ENCODE results near the gene TRAPPC8.
A peak's percentile ranks its signal among the peaks of the same experiment; 100 is the strongest.
"Not testable (repeated sequence)": the region's sequence is repeated elsewhere in the genome, so short reads cannot be mapped to it uniquely, and the experiment has no call there.

Gene TRAPPC8, protein sequence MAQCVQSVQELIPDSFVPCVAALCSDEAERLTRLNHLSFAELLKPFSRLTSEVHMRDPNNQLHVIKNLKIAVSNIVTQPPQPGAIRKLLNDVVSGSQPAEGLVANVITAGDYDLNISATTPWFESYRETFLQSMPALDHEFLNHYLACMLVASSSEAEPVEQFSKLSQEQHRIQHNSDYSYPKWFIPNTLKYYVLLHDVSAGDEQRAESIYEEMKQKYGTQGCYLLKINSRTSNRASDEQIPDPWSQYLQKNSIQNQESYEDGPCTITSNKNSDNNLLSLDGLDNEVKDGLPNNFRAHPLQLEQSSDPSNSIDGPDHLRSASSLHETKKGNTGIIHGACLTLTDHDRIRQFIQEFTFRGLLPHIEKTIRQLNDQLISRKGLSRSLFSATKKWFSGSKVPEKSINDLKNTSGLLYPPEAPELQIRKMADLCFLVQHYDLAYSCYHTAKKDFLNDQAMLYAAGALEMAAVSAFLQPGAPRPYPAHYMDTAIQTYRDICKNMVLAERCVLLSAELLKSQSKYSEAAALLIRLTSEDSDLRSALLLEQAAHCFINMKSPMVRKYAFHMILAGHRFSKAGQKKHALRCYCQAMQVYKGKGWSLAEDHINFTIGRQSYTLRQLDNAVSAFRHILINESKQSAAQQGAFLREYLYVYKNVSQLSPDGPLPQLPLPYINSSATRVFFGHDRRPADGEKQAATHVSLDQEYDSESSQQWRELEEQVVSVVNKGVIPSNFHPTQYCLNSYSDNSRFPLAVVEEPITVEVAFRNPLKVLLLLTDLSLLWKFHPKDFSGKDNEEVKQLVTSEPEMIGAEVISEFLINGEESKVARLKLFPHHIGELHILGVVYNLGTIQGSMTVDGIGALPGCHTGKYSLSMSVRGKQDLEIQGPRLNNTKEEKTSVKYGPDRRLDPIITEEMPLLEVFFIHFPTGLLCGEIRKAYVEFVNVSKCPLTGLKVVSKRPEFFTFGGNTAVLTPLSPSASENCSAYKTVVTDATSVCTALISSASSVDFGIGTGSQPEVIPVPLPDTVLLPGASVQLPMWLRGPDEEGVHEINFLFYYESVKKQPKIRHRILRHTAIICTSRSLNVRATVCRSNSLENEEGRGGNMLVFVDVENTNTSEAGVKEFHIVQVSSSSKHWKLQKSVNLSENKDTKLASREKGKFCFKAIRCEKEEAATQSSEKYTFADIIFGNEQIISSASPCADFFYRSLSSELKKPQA (N-terminal part only)

DNA sequence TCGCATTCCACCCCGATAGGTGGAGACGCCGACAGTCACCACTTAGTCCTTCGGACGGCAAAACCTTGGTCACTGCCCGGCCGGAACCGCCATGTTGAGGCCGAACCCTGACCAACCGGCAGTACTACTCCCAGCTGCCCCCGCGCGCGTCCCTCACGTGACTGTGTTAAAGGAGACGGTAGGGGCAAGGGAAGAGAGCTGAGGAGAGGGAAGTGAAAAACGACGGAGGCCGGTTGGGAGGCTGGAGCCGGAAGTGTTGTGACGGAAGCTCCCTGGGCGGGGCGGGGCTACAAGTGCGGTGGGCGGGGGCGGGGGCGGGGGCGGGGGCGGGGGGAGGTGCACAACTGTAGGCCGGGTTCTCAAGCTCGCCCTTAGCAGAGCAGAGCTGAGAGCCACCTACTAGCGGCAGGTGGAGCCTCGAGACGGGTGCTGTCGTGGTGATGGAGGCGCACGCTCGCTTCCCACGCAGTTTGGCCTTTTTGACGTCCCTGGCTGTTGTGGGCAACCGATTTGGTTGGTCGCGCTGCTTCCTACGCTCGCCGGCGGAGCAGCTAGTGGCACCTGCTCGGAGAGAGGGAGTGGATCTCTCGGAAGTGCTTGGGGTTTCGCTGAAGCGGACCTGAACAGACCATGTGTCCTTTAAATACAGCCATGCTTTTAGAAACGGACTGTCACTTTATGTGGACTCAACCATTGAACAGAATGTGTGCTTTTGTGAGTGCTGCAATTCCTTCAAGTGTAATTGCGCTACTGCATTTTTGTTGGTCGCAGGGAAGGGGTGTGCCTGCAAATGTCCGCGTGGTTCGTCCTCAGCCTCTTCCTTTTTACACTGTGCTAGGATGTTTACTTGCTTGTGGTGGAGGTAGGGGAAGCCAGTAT is at the start of gene TRAPPC8:
TSS of gene TRAPPC8 (minus strand) at position 130 of the 879 bp plus-strand sequence. CDS start 364 bp downstream, outside the sequence.
- DNase-seq = peak; percentile 100

DNA sequence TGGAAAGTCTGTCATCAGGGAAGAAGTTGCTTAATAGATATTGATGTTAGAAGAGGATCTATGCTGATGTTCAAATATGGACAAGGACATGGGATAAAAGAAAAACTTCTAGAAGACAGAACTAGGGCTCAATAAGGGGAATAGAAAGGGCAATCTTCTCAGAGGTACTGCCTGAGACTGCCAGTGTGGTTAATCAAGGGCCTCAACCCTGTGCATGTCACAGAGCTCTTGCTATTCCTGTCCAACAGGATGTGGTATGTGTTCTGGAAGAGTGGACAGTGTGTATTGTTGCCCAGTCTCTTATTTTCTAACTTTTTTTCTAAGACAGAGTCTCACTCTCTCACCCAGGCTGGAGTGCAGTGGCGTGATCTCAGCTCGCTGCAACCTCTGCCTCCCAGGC is 47.9 kb upstream of the TRAPPC8 start:
- DNase-seq = no peak

DNA sequence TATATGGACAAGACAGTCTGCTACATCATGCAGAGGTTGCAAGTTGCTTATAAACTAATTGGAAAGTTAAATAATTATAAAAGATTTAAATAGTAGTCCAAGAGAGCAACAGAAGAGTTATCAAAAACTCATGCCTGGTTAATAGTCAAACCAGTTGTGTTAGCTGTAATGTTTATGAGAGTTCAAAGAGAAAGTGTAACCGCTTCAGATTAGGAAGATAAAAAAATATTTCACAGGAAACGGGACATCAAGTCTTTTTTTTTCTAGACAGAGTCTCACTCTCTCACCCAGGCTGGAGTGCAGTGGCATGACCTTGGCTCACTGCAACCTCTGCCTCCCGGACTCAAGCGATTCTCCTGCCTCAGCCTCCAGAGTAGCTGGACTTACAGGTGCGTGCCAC is 41.0 kb upstream of the TRAPPC8 start:
- no peak for DNase-seq

DNA sequence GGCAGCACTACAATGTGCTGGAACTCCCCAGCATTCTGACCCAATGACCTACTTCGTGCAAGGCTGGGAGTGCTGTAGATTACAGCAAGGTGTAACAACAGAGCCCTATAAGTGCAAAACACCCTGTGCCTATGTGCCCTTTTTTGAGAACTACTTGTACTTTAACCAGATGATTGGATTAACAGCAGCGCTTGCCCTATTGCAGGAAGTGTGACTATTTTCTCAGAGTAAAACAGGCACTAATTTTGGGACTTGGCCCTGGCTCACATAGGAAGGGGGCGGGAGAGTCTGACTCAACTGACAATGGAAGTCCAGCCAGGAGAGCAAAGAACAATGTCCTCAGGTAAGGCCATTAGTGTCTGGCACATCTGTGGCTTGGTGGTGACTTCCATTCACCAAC is 40.1 kb upstream of the TRAPPC8 start:
- no peak for DNase-seq

DNA sequence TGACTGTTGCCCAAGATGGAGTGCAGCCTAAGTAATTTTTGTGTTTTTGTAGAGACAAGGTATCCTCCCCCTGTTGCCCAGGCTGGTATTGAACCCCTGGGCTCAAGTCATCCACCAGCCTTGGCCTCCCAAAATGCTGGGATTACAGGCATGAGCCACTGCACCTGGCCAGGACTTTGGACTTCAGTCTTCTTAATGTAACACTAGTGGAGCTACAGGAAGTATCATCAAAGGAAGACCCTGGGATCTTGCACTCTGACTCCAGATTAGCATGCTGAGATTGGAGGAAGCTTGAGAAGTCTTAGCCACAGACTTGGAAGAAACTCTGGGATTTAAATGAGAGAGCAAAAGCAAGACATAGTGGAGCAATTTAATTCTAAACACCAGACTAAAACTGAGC is 37.9 kb upstream of the TRAPPC8 start:
- DNase-seq = no peak

DNA sequence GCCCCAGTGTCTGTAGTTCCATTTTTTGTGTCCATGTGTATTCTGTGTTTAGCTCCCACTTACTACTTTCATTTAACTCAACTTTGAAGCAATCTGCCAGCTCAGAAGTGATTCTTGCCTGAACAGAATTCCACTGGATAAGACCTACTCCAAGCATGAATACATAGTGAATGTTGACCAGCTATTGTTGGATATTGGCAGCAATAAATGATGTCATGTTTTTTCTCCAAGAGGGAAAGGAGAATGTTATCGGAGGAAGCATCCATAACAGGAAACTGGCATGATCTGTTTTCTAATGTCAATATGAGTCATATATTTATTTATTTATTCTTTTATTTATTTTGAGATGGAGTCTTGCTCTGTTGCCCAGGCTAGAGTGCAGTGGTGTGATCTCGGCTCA is 36.8 kb upstream of the TRAPPC8 start:
- DNase-seq = no peak

DNA sequence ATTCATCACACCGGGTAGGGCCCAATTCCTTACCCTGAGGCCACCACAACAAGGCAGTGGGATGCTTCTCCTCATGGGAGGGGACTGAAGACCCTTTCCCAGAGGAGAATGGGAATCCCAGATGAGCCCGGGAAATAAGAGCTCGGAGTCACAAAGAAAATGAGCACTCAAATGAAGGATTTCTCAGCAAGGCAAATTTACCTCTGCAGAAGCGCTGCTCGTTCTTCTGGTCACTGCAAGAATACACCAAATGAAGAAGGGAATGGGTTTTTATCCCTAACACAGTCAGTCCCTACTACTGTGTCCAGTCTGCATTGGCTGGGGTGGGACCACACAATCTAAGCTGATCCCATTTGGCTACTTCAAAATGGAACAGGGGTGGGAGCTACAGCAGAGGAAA is 35.7 kb upstream of the TRAPPC8 start:
- no peak for DNase-seq

DNA sequence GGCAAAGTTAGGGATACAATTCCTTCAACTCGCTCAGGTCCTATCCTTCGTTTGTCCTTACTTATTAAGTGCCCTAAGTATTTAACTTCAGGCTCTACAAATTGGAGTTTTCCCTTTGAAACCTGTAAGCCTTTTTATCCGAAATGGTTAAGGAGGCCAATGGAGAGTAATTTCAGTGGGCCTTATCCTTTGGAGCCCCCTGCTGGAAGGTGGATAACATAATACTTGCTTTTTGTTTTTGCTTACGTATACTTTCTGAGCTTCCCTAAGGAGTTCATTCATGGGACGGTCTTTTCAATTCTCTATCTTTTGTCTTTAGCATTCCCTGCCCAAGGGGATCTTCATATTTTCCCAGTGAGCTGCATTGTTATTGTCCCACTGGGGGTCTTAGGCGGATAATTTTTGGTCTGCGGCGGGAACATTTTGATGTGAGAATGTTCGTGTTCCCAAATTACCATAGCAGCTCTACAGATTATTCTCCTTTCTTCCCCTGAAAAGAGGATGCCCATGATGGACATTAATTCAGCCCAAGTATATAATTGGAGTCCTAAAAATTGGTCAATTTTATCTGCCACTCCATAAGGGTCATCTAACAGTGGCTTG is 34.4 kb upstream of the TRAPPC8 start:
- peak; percentile 59 for DNase-seq

DNA sequence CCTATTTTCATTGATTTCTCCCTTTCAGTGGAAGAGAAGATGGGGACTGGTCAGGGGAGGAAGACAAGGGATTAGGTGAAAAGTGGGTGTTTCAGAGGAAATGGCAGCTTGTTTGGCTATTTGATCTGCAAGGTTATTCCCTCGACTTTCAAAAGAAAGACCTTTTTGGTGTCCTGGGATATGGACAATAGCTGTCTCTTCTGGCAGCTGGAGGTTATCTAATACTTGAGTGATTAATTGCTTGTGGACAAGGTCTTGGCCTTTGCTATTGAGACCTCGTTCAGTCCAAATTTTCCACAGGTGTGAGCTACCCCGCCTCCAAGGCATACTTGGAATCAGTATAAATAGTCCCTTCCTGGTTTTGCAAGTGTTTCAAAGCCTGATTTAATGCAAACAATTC is 33.3 kb upstream of the TRAPPC8 start:
- peak; percentile 34 for DNase-seq

DNA sequence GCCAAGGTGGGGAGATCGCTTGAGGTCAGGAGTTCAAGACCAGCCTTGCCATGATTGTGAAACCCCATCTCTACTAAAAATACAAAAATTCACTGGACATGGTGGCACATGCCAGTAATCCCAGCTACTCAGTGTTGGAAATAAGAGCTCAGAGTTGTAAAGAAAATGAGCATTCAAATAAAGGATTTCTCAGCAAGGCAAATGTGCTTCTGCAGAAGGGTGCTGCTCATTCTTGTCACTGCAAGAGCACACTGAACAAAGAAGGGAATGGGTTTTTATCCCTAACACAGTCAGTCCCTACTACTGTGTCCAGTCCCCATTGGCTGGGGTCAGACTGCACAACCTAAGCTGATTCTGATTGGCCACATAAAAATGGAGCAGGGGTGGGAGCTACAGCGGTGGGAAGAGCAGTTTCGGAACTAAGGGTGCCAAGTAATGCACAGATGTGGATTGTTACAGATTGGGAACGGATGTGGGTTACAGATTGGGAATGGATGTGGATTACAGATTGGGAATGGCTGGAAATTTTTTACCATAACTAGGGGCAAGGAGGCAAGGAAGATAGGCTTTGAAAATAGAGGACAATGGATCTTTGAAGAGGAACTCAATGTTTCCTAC is 31.1 kb upstream of the TRAPPC8 start:
- no peak for DNase-seq

DNA sequence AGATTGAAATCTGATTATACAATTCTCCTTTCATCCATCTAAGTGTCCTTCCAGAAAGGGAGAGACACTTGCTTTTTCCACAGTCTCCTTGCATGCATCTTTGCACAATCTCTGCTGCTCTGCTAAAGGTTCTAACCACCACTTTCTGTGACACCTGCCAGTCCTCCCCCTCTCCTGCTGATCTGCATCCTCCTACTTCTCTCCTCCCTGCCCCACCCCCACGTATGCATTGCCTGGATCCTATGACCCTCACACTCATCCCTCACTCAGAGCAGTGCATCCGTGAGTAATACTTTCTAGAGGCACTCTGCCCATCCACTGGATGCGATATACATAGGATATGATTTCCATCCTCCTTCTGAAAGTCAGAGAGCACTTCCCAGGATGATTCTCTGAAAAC is 27.7 kb upstream of the TRAPPC8 start:
- DNase-seq = no peak

DNA sequence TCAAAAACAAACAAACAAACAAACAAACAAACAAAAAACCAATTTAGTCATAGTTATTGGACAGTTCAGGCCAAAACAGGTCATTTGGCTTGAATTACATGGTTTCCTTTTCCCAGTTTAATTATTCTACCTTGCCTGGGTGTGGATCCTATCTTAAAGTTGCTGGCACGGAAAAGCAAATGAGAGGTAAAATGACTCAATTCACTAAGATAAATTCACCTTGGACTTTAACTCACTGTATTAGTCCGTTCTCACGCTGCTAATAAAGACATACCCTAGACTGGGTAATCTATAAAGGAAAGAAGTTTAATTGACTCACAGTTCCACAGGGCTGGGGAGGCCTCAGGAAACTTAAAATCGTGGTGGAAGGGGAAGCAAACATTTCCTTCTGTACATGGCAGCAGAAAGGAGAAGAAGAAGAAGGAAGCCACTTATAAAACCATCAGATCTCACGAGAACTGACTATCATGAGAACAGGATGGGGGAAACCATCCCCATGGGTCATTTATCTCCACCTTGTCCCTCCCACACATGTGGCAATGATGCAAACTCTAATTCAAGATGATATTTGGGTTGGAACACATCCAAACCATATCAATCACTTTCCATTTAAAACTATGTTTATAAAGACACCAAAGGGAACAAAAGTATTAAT is 22.5 kb upstream of the TRAPPC8 start:
- no peak for DNase-seq

DNA sequence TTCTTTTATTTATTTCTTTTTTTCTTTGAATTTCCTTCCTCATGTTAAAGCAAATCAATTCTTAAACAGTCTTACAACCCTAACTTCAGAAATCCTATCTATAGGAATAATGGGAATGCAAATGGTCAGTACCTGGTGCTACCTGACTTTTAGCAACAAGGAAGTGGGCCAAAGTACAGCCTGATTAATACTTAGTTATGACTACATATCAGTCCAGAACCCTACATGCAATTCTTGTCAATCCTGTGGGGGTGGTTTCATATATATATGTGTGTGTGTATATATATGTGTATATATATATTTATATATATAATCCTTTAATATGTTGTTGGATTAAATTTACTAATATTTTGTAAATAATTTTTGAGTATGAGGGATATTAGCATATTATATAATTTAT is 14.8 kb upstream of the TRAPPC8 start:
- DNase-seq = no peak

DNA sequence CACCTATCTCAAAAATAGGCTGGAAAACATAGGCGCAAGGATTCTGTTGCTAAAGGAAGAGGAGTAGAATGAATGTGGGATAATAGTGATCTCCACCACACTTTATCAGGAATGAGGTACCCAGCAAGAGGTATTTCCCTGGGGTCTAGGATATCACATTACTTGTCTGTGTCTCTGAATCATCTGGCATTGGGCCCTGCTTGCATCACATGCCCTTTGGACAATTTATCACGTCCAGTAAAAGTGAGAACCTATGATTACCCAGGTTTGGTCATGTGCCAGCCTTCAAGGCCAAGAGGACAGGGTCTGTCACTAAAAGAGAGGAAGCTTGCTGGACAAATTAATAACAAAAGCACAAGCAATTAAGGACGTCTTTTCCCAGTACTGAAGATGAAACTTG is 11.4 kb upstream of the TRAPPC8 start:
- DNase-seq = no peak

DNA sequence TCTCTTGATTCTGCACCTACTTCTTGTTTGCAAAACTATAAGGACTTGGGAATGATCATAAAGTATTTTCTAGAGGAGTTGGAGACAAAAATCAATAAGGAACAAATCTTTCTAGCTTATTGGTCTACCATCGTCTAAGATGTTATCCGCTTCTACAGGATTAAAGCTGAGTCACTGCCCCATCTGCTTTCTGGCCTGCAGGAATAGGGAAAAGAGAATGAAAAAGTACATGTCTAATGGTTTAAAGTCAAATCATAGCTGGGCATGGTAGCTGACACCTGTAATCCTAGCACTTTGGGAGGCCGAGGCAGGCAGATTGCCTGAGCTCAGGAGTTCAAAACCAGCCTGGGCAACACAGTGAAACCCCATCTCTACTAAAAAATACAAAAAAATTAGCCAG is 10.8 kb upstream of the TRAPPC8 start:
- DNase-seq = not testable (repeated sequence)

DNA sequence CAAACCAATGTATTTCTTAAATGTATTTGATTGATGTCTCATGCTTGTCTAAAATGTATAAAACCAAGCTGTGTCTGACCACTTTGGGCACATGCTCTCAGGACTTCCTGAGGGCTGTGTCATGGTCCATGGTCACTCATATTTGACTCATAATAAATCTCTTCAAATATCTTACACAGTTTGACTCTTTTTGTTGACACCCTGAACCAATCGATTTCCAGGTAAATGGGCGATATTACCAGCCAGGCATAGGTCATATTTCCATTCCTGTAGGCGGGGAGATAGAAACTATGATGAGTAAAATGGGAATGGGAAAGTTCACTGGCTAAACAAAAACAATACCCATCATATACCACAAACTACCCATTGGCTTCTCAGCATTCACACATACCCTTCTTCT is 9.3 kb upstream of the TRAPPC8 start:
- no peak for DNase-seq

DNA sequence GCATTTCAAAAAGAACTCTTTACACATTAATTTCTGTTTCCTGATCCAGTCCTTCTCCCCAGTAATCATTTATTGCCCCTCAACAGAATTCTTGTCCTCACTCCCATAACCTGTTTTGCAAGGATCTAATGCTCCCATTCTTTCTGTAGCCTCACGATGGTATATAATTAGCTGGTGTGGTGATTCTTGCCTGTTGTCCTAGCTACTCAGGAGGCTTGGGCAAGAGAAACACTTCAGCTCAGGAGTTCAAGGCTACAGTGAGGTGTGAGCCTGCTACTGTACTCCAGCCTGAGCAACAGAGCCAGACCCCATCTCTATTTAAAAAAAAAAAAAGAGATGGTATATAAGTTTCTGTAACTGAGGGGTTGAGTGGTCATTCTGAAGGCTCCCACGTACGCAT is 7.7 kb upstream of the TRAPPC8 start:
- DNase-seq = no peak

DNA sequence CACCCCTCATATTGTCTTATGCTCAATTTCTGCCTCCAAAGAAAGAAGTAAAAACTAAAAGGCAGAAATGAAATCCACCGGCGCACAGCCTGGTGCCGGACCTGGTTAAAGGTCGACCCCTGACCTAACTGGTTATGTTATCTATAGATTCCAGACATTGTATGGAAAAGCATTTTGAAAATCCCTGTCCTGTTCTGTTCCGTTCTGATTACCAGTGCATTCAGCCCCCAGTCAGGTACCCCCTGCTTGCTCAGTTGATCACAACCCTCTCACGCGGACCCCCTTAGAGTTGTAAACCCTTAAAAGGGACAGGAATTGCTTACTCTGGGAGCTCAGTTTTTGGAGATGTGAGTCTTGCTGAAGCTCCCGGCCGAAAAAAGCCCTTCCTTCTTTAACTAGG is 5.4 kb upstream of the TRAPPC8 start:
- not testable (repeated sequence) for DNase-seq

DNA sequence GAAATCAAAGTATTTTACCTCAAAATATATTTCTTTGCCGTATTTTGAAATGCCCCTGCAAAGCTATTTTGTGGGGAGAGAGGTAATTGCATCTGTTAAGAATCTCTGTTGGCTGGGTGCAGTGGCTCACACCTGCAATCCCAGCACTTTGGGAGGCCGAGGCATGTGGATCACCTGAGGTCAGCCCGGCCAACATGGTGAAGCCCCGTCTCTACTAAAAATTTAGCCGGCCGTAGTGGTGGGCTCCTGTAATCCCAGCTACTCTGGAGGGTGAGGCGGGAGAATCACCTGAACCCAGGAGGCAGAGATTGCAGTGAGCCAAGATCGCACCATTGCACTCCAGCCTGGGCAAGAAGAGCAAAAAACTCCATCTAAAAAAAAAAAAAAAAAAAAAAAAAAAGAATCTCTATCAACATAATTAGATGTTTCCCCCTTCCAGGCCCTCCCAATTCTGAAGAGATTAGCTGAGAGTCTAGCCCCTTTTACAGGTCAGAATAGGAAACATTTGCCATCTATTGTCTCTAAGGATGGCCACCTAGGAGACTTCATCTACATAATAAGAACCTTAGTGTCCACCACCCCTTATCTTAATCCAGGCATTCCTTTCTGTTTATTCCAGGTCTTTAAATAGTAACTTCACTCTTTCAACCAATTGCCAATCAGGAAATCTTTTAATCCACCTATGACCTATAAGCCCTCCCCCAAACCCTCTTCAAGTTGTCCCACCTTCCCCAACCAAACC is 3.5 kb upstream of the TRAPPC8 start:
- DNase-seq = no peak

Measured in NCI-H146 (cell line).